ENCODE data around the gene CYB561D2. TPM values are rescaled to one million over a fixed set of nuclear protein-coding genes. Genes with fewer than 3 reads are reported as not detected.

The CYB561D2 gene
- polyA plus RNA-seq, 1 donor (not counting 4 experiments of a cell fraction or from before 2014, with no cell fraction given), result 12.3 TPM

GRCh38 chr3:50323092-50323600, 27.5 kb upstream of the CYB561D2 start:
- Histone ChIP-seq H3K36me3 (ENCODE audit: control insufficient read depth in 2 of 2, extremely low read depth in 1 of 2, insufficient read depth in 2 of 2, low read length in 2 of 2) (peaks cover 21 to 26% of the 10 kb centered on the region in 2 experiments), H4K20me1 (ENCODE audit: control insufficient read depth, extremely low read depth, insufficient read depth, low read length) (no peaks in the 10 kb centered on the region), H3K9ac (ENCODE audit: control insufficient read depth, extremely low read depth, insufficient read depth, low read length) (no peak overlapping the region), H3K27ac (ENCODE audit: control insufficient read depth, insufficient read depth, low read length) (no peak overlapping the region), H3K9me3 (ENCODE audit: control insufficient read depth, low read depth, low read length) (no peaks in the 10 kb centered on the region), H3K4me3 (ENCODE audit: control insufficient read depth in 2 of 3, extremely low read depth in 1 of 3, insufficient read depth in 2 of 3, low read depth in 1 of 3, low read length in 3 of 3) (no peak overlapping the region), H3K27me3 (ENCODE audit: control insufficient read depth, extremely low read depth, insufficient read depth, low read length) (no peaks in the 10 kb centered on the region), H3K79me2 (ENCODE audit: control insufficient read depth, insufficient read depth, low read length) (peaks cover 48% of the 10 kb centered on the region), H2AFZ (ENCODE audit: control insufficient read depth, low read length) (no peak overlapping the region), H3K4me1 (ENCODE audit: control insufficient read depth, extremely low read depth, insufficient read depth, low read length) (peaks cover 32% of the 10 kb centered on the region), H3K9me1 (ENCODE audit: control insufficient read depth, extremely low read depth, insufficient read depth, low read length) (peaks cover 3% of the 10 kb centered on the region), H3K4me2 (ENCODE audit: control insufficient read depth, extremely low read depth, insufficient read depth, low read depth, low read length) (no peak overlapping the region)
- dilution Hi-C loops (cut with MboI; ENCODE audit: extremely low pct_ligation_motif_present, low sequenced_read_pairs), result no loop called here
- TF ChIP-seq EZH2 (IDR thresholded peaks at IDR 0.05; ENCODE audit: low read length), result no peak
- TF ChIP-seq, protein P1, sequence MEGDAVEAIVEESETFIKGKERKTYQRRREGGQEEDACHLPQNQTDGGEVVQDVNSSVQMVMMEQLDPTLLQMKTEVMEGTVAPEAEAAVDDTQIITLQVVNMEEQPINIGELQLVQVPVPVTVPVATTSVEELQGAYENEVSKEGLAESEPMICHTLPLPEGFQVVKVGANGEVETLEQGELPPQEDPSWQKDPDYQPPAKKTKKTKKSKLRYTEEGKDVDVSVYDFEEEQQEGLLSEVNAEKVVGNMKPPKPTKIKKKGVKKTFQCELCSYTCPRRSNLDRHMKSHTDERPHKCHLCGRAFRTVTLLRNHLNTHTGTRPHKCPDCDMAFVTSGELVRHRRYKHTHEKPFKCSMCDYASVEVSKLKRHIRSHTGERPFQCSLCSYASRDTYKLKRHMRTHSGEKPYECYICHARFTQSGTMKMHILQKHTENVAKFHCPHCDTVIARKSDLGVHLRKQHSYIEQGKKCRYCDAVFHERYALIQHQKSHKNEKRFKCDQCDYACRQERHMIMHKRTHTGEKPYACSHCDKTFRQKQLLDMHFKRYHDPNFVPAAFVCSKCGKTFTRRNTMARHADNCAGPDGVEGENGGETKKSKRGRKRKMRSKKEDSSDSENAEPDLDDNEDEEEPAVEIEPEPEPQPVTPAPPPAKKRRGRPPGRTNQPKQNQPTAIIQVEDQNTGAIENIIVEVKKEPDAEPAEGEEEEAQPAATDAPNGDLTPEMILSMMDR (optimal IDR thresholded peaks at IDR 0.05 in 1 of 3, IDR thresholded peaks at IDR 0.05 in 1 of 3, conservative IDR thresholded peaks at IDR 0.05 in 1 of 3; ENCODE audit: extremely low read depth in 1 of 3, insufficient read depth in 2 of 3, low read length in 3 of 3), result no peak
- FAIRE-seq (no peak), DNase-seq (ENCODE audit: low read depth, low spot score) (no peak)

DNA sequence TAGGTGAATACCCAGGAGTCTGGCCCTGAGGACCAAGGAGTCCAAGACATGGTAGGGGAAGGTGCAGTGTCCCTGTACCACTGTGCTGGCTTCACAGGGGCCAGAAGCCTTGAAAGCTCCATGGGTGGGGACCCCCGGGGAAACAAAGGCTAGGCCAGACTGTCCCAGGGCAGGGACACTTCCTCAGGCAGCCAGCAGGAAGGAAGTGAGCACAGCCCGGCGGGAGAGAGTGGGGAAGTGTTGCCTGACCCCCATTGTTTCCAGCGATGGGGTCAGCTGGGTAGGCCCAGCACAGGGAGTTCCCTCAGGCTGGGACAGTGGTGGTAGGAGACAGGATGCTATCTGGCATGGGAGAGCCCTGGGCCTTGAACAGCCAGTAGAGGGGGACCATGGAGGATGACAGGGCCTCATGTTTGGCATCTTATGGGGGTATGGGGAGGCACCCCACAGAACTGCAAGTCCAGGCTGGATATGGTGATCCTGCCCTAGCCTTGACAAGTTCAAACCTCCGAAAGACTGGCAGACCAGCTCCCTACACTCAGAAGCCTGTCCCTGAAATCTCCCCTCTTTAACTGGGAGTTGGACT, 27.0 kb upstream of the CYB561D2 start:
- Histone ChIP-seq H4K20me1 (ENCODE audit: control insufficient read depth, extremely low read depth, insufficient read depth, low read length) (no peaks in the 10 kb centered on the region), H3K9me3 (ENCODE audit: control insufficient read depth, low read depth, low read length) (no peaks in the 10 kb centered on the region), H3K4me1 (ENCODE audit: control insufficient read depth, extremely low read depth, insufficient read depth, low read length) (peaks cover 30% of the 10 kb centered on the region), H3K9me1 (ENCODE audit: control insufficient read depth, extremely low read depth, insufficient read depth, low read length) (peaks cover 2% of the 10 kb centered on the region), H3K27ac (ENCODE audit: control insufficient read depth, insufficient read depth, low read length) (no peak overlapping the region), H3K27me3 (ENCODE audit: control insufficient read depth, extremely low read depth, insufficient read depth, low read length) (no peaks in the 10 kb centered on the region), H2AFZ (ENCODE audit: control insufficient read depth, low read length) (no peak overlapping the region), H3K4me2 (ENCODE audit: control insufficient read depth, extremely low read depth, insufficient read depth, low read depth, low read length) (no peak overlapping the region), H3K36me3 (ENCODE audit: control insufficient read depth in 2 of 2, extremely low read depth in 1 of 2, insufficient read depth in 2 of 2, low read length in 2 of 2) (peaks cover 17 to 21% of the 10 kb centered on the region in 2 experiments), H3K4me3 (ENCODE audit: control insufficient read depth in 2 of 3, extremely low read depth in 1 of 3, insufficient read depth in 2 of 3, low read depth in 1 of 3, low read length in 3 of 3) (no peak overlapping the region), H3K9ac (ENCODE audit: control insufficient read depth, extremely low read depth, insufficient read depth, low read length) (no peak overlapping the region), H3K79me2 (ENCODE audit: control insufficient read depth, insufficient read depth, low read length) (peaks cover 42% of the 10 kb centered on the region)
- no peak for TF ChIP-seq EZH2 (IDR thresholded peaks at IDR 0.05; ENCODE audit: low read length)
- TF ChIP-seq, protein P1 (optimal IDR thresholded peaks at IDR 0.05 in 1 of 3, IDR thresholded peaks at IDR 0.05 in 1 of 3, conservative IDR thresholded peaks at IDR 0.05 in 1 of 3; ENCODE audit: extremely low read depth in 1 of 3, insufficient read depth in 2 of 3, low read length in 3 of 3), result no peak
- dilution Hi-C loops (cut with MboI; ENCODE audit: extremely low pct_ligation_motif_present, low sequenced_read_pairs), result no loop called here
- DNase-seq (ENCODE audit: low read depth, low spot score) (no peak), FAIRE-seq (no peak)
